MG63 (cell line): Measurements from ENCODE around the gene UGT1A6. TPM values are rescaled to one million over a fixed set of nuclear protein-coding genes. Genes with fewer than 3 reads are reported as not detected.
A peak's percentile ranks its signal among the peaks of the same experiment; 100 is the strongest.

ENCODE experiments used
- DNase-seq: peaks from one replicate; pipeline ENCODE4 v3.0.0-alpha.2; 2020
- H3K27me3 ChIP-seq: fragments of 250-450 bp; sonication (Bioruptor Pico); 2 replicates; pipeline ENCODE4 v1.5.1; 2020; ENCODE audit warnings: mild to moderate bottlenecking, moderate library complexity
- H3K36me3 ChIP-seq: fragments of 250-450 bp; sonication (Bioruptor Pico); 2 replicates; pipeline ENCODE4 v1.5.1; 2020; ENCODE audit warnings: mild to moderate bottlenecking, moderate library complexity
- H3K4me3 ChIP-seq: fragments of 250-450 bp; sonication (Bioruptor Pico); 2 replicates; pipeline ENCODE4 v1.5.1; 2020; ENCODE audit warnings: mild to moderate bottlenecking, moderate library complexity
- H3K9me3 ChIP-seq: fragments of 250-450 bp; sonication (Bioruptor Pico); 2 replicates; pipeline ENCODE4 v1.5.1; 2020; ENCODE audit warnings: mild to moderate bottlenecking, moderate library complexity
- total RNA-seq: library from RNA; depleted of rRNA; stranded (reverse); fragments of >200 nt; shearing (Covaris generic); gene quantifications from 2 replicates; pipeline ENCODE4 v1.2.3, GENCODE V29; 2014; ENCODE audit warnings: low replicate concordance

UGT1A6 gene
- total RNA-seq, 1 experiment from 2014 or later: 0.20 TPM

GRCh38 chr2:233799087-233799665, 106.5 kb downstream of the UGT1A6 start:
- no peak overlapping the region for H3K4me3 ChIP-seq
- no peaks in the 10 kb centered on the region for H3K27me3 ChIP-seq
- no peak for DNase-seq
- H3K36me3 ChIP-seq: no peaks in the 10 kb centered on the region
- no peaks in the 10 kb centered on the region for H3K9me3 ChIP-seq

GRCh38 chr2:233799716-233800115, 107.0 kb downstream of the UGT1A6 start:
- Histone ChIP-seq H3K36me3 (no peaks in the 10 kb centered on the region), H3K27me3 (no peaks in the 10 kb centered on the region), H3K9me3 (no peaks in the 10 kb centered on the region), H3K4me3 (no peak overlapping the region)
- DNase-seq: no peak

GRCh38 chr2:233800208-233800607, 107.5 kb downstream of the UGT1A6 start:
- Histone ChIP-seq H3K9me3 (no peaks in the 10 kb centered on the region), H3K36me3 (no peaks in the 10 kb centered on the region), H3K27me3 (no peaks in the 10 kb centered on the region), H3K4me3 (no peak overlapping the region)
- DNase-seq: no peak

- no peaks in the 10 kb centered on the region for H3K27me3 ChIP-seq
- no peak overlapping the region for H3K4me3 ChIP-seq
- no peaks in the 10 kb centered on the region for H3K9me3 ChIP-seq
- DNase-seq: peak; percentile 28
- no peaks in the 10 kb centered on the region for H3K36me3 ChIP-seq
Observed at GRCh38 chr2:233801357-233802131, 108.9 kb downstream of the UGT1A6 start.

- no peak for DNase-seq
- no peak overlapping the region for H3K4me3 ChIP-seq
- no peaks in the 10 kb centered on the region for H3K9me3 ChIP-seq
- no peaks in the 10 kb centered on the region for H3K27me3 ChIP-seq
- no peaks in the 10 kb centered on the region for H3K36me3 ChIP-seq
Observed at GRCh38 chr2:233802132-233802815, 109.6 kb downstream of the UGT1A6 start.

- no peaks in the 10 kb centered on the region for H3K9me3 ChIP-seq
- no peaks in the 10 kb centered on the region for H3K27me3 ChIP-seq
- no peaks in the 10 kb centered on the region for H3K36me3 ChIP-seq
- no peak overlapping the region for H3K4me3 ChIP-seq
- no peak for DNase-seq
Observed at GRCh38 chr2:233803292-233803911, 110.7 kb downstream of the UGT1A6 start.

GRCh38 chr2:233803994-233804393, 111.3 kb downstream of the UGT1A6 start:
- Histone ChIP-seq H3K27me3 (no peaks in the 10 kb centered on the region), H3K36me3 (no peaks in the 10 kb centered on the region), H3K9me3 (no peaks in the 10 kb centered on the region), H3K4me3 (no peak overlapping the region)
- DNase-seq: no peak

GRCh38 chr2:233807215-233807865, 114.7 kb downstream of the UGT1A6 start:
- H3K4me3 ChIP-seq: no peak overlapping the region
- DNase-seq: no peak
- no peaks in the 10 kb centered on the region for H3K36me3 ChIP-seq
- no peaks in the 10 kb centered on the region for H3K27me3 ChIP-seq
- no peaks in the 10 kb centered on the region for H3K9me3 ChIP-seq

GRCh38 chr2:233807966-233808935, 115.6 kb downstream of the UGT1A6 start:
- no peaks in the 10 kb centered on the region for H3K27me3 ChIP-seq
- no peaks in the 10 kb centered on the region for H3K9me3 ChIP-seq
- no peaks in the 10 kb centered on the region for H3K36me3 ChIP-seq
- no peak for DNase-seq
- H3K4me3 ChIP-seq: no peak overlapping the region

- DNase-seq: no peak
- Histone ChIP-seq H3K36me3 (no peaks in the 10 kb centered on the region), H3K27me3 (no peaks in the 10 kb centered on the region)
Observed at GRCh38 chr2:233810385-233810784, 117.7 kb downstream of the UGT1A6 start.

GRCh38 chr2:233811087-233811486, 118.4 kb downstream of the UGT1A6 start:
- Histone ChIP-seq H3K36me3 (no peaks in the 10 kb centered on the region), H3K27me3 (no peaks in the 10 kb centered on the region), H3K4me3 (no peak overlapping the region), H3K9me3 (no peaks in the 10 kb centered on the region)
- no peak for DNase-seq

More at GRCh38 chr2:233810385-233810784, 117.7 kb downstream of the UGT1A6 start:
- Histone ChIP-seq H3K9me3 (no peaks in the 10 kb centered on the region), H3K4me3 (no peak overlapping the region)

- no peak for DNase-seq
- H3K36me3 ChIP-seq: no peaks in the 10 kb centered on the region
- no peaks in the 10 kb centered on the region for H3K9me3 ChIP-seq
- no peak overlapping the region for H3K4me3 ChIP-seq
- no peaks in the 10 kb centered on the region for H3K27me3 ChIP-seq
Observed at GRCh38 chr2:233811732-233812131, 119.0 kb downstream of the UGT1A6 start.

- no peaks in the 10 kb centered on the region for H3K36me3 ChIP-seq
- H3K4me3 ChIP-seq: no peak overlapping the region
- H3K9me3 ChIP-seq: no peaks in the 10 kb centered on the region
- no peaks in the 10 kb centered on the region for H3K27me3 ChIP-seq
- no peak for DNase-seq
Observed at GRCh38 chr2:233813236-233814055, 120.8 kb downstream of the UGT1A6 start.

GRCh38 chr2:233814056-233814835, 121.6 kb downstream of the UGT1A6 start:
- DNase-seq: no peak
- H3K36me3 ChIP-seq: no peaks in the 10 kb centered on the region
- no peaks in the 10 kb centered on the region for H3K9me3 ChIP-seq
- H3K27me3 ChIP-seq: no peaks in the 10 kb centered on the region
- no peak overlapping the region for H3K4me3 ChIP-seq
